GM23248 (cell line): ENCODE results near the gene DPM1.

Experiments used
- EZH2 ChIP-seq: fragments of 200-600 bp; sonication (generic); IDR thresholded peaks from 2 replicates; pipeline ENCODE4 v1.6.1; 2018; ENCODE audit warnings: antibody characterized with exemption, mild to moderate bottlenecking; ENCODE audit not compliant: insufficient read depth, poor library complexity, severe bottlenecking
- EZH2phosphoT487 ChIP-seq: fragments of 200-600 bp; sonication (generic); IDR thresholded peaks from 2 replicates; pipeline ENCODE4 v1.6.1; 2018; ENCODE audit warnings: antibody characterized with exemption, moderate library complexity, mild to moderate bottlenecking, low read depth; ENCODE audit not compliant: insufficient read depth

- TF ChIP-seq EZH2phosphoT487 (no peak), EZH2 (no peak)
Measured at GRCh38 chr20:50980071-50980681, 21.8 kb upstream of the DPM1 start.
